HepG2 (cell line): ENCODE measurements around the gene CHTF8. TPM values are rescaled to one million over a fixed set of nuclear protein-coding genes. Genes with fewer than 3 reads are reported as not detected.

ENCODE experiments used
- FOXA3 ChIP-seq: IDR thresholded peaks from 2 replicates; pipeline ENCODE4 v1.6.1; 2016; ENCODE audit warnings: missing genetic modification reagents, missing compliant biosample characterization
- GTF2F1 ChIP-seq: fragments of 150-350 bp; IDR thresholded peaks from 2 replicates; pipeline ENCODE4 v1.6.1; 2014; ENCODE audit warnings: low read length
- NFRKB ChIP-seq: fragments of 450-650 bp; IDR thresholded peaks from 2 replicates; pipeline ENCODE4 v1.6.1; 2017
- PITX1 ChIP-seq: sonication (generic); formaldehyde crosslinking; IDR thresholded peaks from 2 replicates; pipeline ENCODE4 v1.5.1; 2020; ENCODE audit warnings: mild to moderate bottlenecking, missing genetic modification reagents
- SIX1 ChIP-seq: sonication (generic); formaldehyde crosslinking; IDR thresholded peaks from 2 replicates; pipeline ENCODE4 v1.4.0; 2020; ENCODE audit warnings: missing genetic modification reagents, borderline replicate concordance
- ZNF367 ChIP-seq: sonication (generic); formaldehyde crosslinking; IDR thresholded peaks from 2 replicates; pipeline ENCODE4 v1.4.0; 2020; ENCODE audit warnings: missing genetic modification reagents, borderline replicate concordance
- ZNF44 ChIP-seq: sonication (generic); formaldehyde crosslinking; IDR thresholded peaks from 2 replicates; pipeline ENCODE4 v1.5.1; 2020; ENCODE audit warnings: mild to moderate bottlenecking, missing genetic modification reagents
- ZNF546 ChIP-seq: sonication (generic); formaldehyde crosslinking; conservative IDR thresholded peaks from 2 replicates; pipeline ENCODE4 v1.8.1; 2023; ENCODE audit warnings: mild to moderate bottlenecking, missing genetic modification reagents
- ZNF776 ChIP-seq: sonication (generic); formaldehyde crosslinking; IDR thresholded peaks from 2 replicates; pipeline ENCODE4 v1.4.0; 2020; ENCODE audit warnings: mild to moderate bottlenecking, missing genetic modification reagents
- ZSCAN12 ChIP-seq: sonication (generic); formaldehyde crosslinking; IDR thresholded peaks from 2 replicates; pipeline ENCODE4 v1.9.0; 2021; ENCODE audit warnings: mild to moderate bottlenecking, missing genetic modification reagents
- polyA plus RNA-seq, 8 experiments: library from polyadenylated mRNA; depleted of rRNA in 3 of 8; stranded (reverse) in 7 of 8; unstranded in 1 of 8; fragments of >200 nt; fragmentation: Illumina TruSeq in 4 of 8; extraction: Trizol in 4 of 8; gene quantifications; 2 replicates each; pipeline versions ENCODE4 v1.2.1 to v1.2.3, GENCODE V29; 2011 to 2016; ENCODE audit warnings: low read depth in 4 of 8, missing spikeins in 1 of 8, mixed read lengths in 1 of 8; ENCODE audit not compliant: insufficient read depth in 1 of 8
- total RNA-seq, 5 experiments: library from RNA; depleted of rRNA; stranded (reverse); fragments of >200 nt; fragmentation: Illumina TruSeq; extraction: Trizol; gene quantifications; 2 replicates each; pipeline ENCODE4 v1.2.3, GENCODE V29; 2016; ENCODE audit warnings: low read depth in 1 of 5
- TF ChIP-seq, protein P1 (sequence below): sonication (generic); formaldehyde crosslinking; IDR thresholded peaks from 2 replicates; pipeline ENCODE4 v1.8.1; 2023; ENCODE audit warnings: mild to moderate bottlenecking, inconsistent platforms, moderate library complexity, missing genetic modification reagents, borderline replicate concordance
- TF ChIP-seq, protein P2 (sequence below): IDR thresholded peaks from 2 replicates; pipeline ENCODE4 v1.6.1; 2018; ENCODE audit warnings: missing genetic modification reagents, mild to moderate bottlenecking, missing compliant biosample characterization
- TF ChIP-seq, protein P3 (sequence below): sonication (generic); formaldehyde crosslinking; conservative IDR thresholded peaks from 2 replicates; pipeline ENCODE4 v1.5.0; 2020; ENCODE audit warnings: missing genetic modification reagents
- TF ChIP-seq, protein P4 (sequence below): sonication (generic); formaldehyde crosslinking; IDR thresholded peaks from 2 replicates; pipeline ENCODE4 v1.9.0; 2021; ENCODE audit warnings: missing genetic modification reagents, borderline replicate concordance
- TF ChIP-seq, protein P5 (sequence below): IDR thresholded peaks from 2 replicates; pipeline ENCODE4 v1.6.1; 2016; ENCODE audit warnings: low read depth, missing genetic modification reagents, missing compliant biosample characterization
- TF ChIP-seq, protein P6 (sequence below): sonication (generic); formaldehyde crosslinking; IDR thresholded peaks from 2 replicates; pipeline ENCODE4 v1.8.0; 2022; ENCODE audit warnings: mild to moderate bottlenecking, missing genetic modification reagents

CHTF8 gene
- total and polyA plus RNA-seq, 2 of the 13 experiments (the other 11 are each of a cell fraction or from before 2014, with no cell fraction given), result 37.2 to 67.5 TPM

DNA sequence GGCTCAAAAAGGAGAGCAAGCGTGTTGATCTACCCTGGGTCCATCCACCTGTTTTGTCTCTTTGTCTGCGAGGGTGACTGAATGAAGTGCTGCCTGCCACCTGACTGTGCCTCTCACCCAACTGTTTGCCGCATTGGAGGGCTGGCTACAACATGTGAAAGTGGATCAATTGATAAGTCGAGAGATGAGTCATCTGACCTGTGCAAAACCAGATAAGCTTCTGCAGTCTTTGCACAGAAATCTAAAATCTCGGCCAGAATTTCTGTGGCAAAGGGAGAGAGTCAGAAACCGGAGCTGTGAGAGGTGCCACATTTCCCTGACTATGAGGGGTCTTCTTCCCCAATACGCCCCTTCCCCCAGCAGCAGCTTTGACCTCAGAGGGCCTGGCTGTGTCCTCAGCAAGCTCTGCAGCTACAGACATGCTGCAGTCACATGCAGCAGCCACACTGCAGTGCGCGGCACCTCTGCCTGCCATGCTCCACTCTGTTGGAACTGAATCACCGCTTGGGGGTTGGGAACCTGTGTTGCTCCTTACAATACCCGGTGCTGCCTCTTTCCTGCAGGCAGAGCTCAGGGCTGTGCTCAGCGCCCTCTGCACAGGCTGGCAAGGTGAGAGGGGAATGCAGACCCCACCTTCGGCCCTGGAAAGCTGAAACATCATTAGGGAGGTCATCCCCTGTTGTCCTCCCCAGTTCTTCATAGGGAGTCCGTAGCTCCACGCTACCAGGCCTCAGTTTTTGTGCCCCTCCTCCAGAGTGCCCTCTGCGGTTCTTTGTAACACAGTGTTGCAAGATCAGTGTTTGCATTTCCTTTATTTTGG is 43.1 kb downstream of the CHTF8 start (continued):
- TF ChIP-seq, protein P1, sequence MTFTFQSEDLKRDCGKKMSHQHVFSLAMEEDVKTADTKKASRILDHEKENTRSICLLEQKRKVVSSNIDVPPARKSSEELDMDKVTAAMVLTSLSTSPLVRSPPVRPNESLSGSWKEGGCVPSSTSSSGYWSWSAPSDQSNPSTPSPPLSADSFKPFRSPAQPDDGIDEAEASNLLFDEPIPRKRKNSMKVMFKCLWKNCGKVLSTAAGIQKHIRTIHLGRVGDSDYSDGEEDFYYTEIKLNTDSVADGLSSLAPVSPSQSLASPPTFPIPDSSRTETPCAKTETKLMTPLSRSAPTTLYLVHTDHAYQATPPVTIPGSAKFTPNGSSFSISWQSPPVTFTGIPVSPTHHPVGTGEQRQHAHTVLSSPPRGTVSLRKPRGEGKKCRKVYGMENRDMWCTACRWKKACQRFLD (CRISPR knock-in tag), result no peak
- TF ChIP-seq ZNF367 (CRISPR knock-in tag) (no peak), ZSCAN12 (no peak), SIX1 (no peak), NFRKB (no peak), PITX1 (CRISPR knock-in tag) (no peak), ZNF776 (CRISPR knock-in tag) (no peak), ZNF44 (peak; percentile 59; the same call in 1 of the 2 replicates), FOXA3 (CRISPR knock-in tag) (0 out of 2 replicates have a peak, but pooled peaks have one; percentile 6), GTF2F1 (no peak), ZNF546 (CRISPR knock-in tag) (peak; percentile 44; the same call in 1 of the 2 replicates)
- TF ChIP-seq, protein P2, sequence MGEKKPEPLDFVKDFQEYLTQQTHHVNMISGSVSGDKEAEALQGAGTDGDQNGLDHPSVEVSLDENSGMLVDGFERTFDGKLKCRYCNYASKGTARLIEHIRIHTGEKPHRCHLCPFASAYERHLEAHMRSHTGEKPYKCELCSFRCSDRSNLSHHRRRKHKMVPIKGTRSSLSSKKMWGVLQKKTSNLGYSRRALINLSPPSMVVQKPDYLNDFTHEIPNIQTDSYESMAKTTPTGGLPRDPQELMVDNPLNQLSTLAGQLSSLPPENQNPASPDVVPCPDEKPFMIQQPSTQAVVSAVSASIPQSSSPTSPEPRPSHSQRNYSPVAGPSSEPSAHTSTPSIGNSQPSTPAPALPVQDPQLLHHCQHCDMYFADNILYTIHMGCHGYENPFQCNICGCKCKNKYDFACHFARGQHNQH, result 0 out of 2 replicates have a peak, but pooled peaks have one; percentile 7
- TF ChIP-seq, protein P3, sequence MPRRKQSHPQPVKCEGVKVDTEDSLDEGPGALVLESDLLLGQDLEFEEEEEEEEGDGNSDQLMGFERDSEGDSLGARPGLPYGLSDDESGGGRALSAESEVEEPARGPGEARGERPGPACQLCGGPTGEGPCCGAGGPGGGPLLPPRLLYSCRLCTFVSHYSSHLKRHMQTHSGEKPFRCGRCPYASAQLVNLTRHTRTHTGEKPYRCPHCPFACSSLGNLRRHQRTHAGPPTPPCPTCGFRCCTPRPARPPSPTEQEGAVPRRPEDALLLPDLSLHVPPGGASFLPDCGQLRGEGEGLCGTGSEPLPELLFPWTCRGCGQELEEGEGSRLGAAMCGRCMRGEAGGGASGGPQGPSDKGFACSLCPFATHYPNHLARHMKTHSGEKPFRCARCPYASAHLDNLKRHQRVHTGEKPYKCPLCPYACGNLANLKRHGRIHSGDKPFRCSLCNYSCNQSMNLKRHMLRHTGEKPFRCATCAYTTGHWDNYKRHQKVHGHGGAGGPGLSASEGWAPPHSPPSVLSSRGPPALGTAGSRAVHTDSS, result no peak
- TF ChIP-seq, protein P4, sequence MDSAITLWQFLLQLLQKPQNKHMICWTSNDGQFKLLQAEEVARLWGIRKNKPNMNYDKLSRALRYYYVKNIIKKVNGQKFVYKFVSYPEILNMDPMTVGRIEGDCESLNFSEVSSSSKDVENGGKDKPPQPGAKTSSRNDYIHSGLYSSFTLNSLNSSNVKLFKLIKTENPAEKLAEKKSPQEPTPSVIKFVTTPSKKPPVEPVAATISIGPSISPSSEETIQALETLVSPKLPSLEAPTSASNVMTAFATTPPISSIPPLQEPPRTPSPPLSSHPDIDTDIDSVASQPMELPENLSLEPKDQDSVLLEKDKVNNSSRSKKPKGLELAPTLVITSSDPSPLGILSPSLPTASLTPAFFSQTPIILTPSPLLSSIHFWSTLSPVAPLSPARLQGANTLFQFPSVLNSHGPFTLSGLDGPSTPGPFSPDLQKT (CRISPR knock-in tag), result no peak
- TF ChIP-seq, protein P5, sequence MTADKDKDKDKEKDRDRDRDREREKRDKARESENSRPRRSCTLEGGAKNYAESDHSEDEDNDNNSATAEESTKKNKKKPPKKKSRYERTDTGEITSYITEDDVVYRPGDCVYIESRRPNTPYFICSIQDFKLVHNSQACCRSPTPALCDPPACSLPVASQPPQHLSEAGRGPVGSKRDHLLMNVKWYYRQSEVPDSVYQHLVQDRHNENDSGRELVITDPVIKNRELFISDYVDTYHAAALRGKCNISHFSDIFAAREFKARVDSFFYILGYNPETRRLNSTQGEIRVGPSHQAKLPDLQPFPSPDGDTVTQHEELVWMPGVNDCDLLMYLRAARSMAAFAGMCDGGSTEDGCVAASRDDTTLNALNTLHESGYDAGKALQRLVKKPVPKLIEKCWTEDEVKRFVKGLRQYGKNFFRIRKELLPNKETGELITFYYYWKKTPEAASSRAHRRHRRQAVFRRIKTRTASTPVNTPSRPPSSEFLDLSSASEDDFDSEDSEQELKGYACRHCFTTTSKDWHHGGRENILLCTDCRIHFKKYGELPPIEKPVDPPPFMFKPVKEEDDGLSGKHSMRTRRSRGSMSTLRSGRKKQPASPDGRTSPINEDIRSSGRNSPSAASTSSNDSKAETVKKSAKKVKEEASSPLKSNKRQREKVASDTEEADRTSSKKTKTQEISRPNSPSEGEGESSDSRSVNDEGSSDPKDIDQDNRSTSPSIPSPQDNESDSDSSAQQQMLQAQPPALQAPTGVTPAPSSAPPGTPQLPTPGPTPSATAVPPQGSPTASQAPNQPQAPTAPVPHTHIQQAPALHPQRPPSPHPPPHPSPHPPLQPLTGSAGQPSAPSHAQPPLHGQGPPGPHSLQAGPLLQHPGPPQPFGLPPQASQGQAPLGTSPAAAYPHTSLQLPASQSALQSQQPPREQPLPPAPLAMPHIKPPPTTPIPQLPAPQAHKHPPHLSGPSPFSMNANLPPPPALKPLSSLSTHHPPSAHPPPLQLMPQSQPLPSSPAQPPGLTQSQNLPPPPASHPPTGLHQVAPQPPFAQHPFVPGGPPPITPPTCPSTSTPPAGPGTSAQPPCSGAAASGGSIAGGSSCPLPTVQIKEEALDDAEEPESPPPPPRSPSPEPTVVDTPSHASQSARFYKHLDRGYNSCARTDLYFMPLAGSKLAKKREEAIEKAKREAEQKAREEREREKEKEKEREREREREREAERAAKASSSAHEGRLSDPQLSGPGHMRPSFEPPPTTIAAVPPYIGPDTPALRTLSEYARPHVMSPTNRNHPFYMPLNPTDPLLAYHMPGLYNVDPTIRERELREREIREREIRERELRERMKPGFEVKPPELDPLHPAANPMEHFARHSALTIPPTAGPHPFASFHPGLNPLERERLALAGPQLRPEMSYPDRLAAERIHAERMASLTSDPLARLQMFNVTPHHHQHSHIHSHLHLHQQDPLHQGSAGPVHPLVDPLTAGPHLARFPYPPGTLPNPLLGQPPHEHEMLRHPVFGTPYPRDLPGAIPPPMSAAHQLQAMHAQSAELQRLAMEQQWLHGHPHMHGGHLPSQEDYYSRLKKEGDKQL (CRISPR knock-in tag), result no peak
- TF ChIP-seq, protein P6, sequence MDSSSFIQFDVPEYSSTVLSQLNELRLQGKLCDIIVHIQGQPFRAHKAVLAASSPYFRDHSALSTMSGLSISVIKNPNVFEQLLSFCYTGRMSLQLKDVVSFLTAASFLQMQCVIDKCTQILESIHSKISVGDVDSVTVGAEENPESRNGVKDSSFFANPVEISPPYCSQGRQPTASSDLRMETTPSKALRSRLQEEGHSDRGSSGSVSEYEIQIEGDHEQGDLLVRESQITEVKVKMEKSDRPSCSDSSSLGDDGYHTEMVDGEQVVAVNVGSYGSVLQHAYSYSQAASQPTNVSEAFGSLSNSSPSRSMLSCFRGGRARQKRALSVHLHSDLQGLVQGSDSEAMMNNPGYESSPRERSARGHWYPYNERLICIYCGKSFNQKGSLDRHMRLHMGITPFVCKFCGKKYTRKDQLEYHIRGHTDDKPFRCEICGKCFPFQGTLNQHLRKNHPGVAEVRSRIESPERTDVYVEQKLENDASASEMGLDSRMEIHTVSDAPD (CRISPR knock-in tag), result 0 out of 2 replicates have a peak, but pooled peaks have one; percentile 69
